SK-MEL-5 (cell line): ENCODE results near the gene NEDD8. TPM values are rescaled to one million over a fixed set of nuclear protein-coding genes. Genes with fewer than 3 reads are reported as not detected.

Experiments
- DNase-seq: peaks from one replicate; pipeline ENCODE4 v3.0.0-alpha.2; 2016; ENCODE audit warnings: low read depth, low spot score
- in situ Hi-C: cut with HindIII; loops from 2 replicates; pipeline ENCODE4 v1.10.0; 2016; ENCODE audit warnings: low sequenced_read_pairs, high pct_unique_total_duplicates, low pct_unique_long_range_greater_than_20kb
- small RNA-seq, 2 experiments: library from RNA; depleted of rRNA; stranded (forward); fragments of <200 nt; gene quantifications; one replicate each; pipeline ENCODE3, GENCODE V24; 2014
- total RNA-seq: library from RNA; depleted of rRNA; stranded (reverse); fragments of >200 nt; shearing (Covaris generic); gene quantifications from 2 replicates; pipeline ENCODE4 v1.2.3, GENCODE V29; 2014; rRNA removed

NEDD8 gene
- total RNA-seq, 1 experiment from 2014 or later: 249 TPM

DNA sequence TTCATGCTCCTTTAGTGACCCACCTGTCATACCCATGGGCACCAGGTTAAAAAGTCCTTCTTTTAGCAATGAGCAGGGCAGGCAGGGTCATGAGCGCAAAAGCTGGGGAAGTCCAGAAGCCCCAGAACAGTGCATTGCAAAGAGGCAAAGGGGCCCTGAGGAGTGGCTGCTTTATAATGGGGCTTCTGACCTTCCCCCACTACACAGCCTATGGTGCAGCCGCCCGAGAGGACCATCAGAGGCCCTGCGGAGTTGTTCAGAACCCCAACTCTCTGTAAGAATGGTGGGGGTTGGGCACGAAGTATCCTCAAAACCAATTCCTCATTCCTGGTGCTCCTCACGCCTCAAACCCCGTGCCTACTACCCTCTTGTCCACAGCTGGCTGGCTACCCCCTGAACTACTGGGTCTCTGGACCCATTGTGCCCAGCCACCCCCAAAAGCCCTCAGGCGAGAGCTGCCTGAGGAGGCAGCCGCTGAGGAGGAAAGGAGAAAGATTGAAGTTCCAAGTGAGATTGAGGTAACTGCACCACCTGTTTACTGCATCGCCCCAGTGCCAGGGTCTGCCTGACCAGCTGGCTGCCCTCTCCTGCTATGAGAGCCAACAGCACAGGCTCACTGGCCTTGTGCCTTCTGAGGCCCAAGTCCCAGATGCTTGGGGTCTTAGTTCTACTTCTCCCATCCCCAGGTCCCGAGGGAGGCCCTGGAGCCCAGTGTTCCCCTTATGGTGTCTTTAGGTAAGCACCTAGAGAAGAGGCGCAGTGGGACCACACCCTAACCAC is 53.6 kb downstream of the NEDD8 start:
- DNase-seq: no peak
- in situ Hi-C loops: no loop called here

DNA sequence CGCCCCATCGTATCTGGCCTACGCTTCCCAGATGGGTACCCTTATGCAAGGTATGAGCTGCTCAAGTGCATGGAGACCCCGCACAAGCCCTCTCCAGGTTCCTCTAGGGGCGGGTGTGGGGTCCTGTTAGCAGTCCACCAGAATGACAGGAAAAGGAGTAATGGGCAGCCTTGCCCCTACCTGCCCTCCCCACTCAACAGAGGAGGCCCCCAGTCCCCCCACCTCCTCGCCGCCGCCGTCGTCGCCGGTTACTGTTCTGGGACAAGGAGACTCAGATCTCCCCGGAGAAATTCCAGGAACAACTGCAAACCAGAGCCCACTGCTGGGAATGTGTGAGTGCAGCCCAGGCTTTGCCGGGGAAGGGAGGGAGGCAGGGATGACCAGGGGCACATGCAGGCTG is 54.3 kb downstream of the NEDD8 start:
- in situ Hi-C loops: no loop called here
- DNase-seq: no peak

- DNase-seq: no peak
- in situ Hi-C loops: no loop called here
These were observed 54.9 kb downstream of the NEDD8 start for GRCh38 chr14:24177041-24177825.

DNA sequence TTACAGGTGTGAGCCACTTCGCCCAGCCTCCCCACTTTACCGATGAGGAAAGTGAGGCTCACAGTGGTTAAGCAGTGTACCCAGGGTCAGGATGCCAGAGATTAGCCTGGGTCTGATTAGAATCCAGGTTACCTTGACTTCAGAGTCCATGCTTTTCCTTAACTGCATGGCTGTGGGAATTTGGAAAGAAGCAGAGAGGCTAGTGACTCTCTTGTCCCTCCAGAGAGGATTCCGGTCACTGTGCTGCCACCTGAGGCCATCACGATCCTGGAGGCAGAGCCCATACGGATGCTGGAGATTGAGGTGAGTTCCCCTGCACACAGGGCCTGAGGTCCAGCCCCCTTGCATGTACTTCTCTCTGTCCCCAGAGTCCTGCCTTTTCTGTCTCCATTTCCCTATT is 55.6 kb downstream of the NEDD8 start:
- in situ Hi-C loops: no loop called here
- DNase-seq: no peak

DNA sequence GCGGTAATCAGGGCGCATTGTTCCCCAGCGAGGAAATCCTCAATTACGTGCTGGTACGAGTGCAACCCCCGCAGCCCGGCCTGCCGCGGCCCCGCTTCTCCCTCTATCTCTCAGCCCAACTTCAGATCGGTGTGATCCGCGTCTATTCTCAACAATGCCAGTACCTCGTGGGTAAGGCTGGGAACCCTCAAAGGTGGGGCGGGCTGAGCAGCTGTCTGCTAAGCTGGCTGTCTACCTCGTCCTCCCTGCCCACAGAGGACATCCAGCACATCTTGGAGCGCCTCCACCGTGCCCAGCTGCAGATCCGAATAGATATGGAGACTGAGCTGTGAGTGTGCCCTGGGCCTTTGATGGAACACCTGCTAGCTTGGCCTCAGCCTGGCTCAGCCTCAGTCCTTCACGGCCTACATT is 59.3 kb downstream of the NEDD8 start:
- DNase-seq: no peak
- in situ Hi-C loops: no loop called here

DNA sequence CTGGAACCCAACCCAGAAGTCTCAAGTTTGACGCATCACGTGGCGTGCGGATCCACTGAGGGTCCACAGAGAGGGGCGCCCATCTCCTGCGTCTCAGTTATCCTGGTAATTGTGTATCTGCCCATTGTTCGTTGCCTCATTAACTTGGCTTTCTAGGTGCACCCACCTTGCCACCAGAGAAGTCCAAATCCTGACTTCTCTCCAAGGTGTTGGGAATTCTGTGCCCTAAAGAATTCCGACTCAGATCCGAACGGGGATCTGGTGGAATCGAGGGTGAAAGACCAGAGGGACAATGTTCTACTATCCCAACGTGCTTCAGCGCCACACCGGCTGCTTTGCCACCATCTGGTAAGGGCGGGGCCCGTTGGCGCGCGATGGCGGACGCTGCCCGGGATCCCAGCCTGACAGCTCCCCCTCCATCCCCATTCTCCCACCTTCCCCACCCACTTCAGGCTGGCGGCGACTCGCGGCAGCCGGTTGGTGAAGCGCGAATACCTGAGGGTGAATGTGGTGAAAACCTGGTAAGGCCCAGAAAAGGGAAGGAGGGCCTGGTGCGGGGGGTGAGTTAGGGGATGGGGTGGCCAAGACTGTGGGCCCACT is 59.8 kb downstream of the NEDD8 start:
- in situ Hi-C loops: no loop called here
- no peak for DNase-seq

DNA sequence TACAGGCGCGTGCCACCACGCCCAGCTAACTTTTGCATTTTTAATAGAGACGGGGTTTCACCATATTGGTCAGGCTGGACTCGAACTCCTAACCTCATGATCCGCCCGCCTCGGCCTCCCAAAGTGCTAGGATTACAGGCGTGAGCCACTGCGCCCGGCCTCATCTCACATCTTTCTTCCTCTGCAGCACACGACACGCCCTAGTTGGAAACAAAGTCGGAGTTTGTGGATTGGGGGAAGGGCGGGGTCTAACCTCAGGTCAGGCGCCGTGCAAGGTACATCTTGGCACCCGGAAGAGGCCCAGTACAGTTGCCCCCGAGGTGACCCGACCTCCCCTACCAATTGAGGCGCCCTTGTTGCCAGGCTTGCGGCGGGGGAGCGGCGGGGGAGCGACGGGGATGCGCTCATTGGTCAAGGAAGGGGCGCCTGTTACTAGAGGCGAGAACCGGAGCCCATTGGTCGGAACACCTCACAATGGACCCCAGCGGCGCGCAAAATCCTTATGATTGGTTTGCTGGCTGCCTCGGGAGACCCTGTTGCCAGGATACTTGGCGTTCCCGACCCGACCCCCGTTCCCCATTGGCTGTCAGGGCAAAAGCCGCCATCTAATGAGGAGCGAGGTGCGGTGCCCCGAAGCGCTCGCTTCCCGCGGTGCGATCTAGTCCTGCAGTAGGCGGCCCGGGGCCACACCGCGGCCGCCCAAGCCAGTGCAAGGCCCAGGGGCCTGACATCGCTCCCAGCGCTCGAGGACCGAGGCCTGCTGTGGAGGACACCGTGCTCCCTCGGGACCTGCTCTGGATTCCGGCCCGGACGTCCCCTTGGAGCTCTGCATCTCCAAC is 60.5 kb downstream of the NEDD8 start, which contains the start of gene REC8:
TSS of gene REC8 (plus strand) at position 659 of the 839 bp plus-strand sequence. CDS start 473 bp downstream, outside the sequence.
- DNase-seq: no peak
- in situ Hi-C loops: no loop called here

DNA sequence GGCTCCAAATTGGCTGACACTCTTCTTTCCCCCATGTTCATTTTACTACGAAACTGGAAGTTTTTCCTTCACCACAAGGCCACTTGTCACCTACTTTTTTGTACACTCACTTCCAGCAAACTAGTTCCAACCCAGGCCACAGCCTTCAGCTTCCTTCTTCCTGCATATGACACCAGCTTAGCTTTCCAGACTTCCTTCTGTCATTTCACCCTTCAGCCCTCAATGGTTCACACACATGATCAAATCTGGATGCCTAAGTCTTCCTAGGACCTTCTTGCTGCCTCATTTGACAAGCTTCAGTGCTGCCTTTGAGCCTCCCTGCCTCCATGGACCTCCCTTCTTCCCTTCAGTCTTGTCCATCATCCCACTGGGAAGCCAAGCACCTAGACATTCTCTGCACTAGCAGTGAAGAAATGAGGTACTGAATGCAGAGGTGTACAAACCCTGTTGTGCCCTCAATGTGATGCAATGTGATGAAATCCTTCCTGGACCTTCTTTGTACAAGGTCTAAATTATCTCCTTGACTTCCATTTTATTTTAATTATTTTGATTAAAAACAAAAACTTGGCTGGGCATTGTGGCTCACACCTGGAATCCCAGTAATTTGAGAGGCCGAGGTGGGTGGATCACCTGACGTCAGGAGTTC is 64.6 kb downstream of the NEDD8 start:
- in situ Hi-C loops: no loop called here
- DNase-seq: no peak

Small RNAs within 50 kb of the gene (small RNA-seq; reads per million reads assigned to genes)
- gene AL136295.4: 0 reads per million in 2 experiments
- gene CHMP4A: 0 reads per million in 2 experiments
- gene IPO4: 0.02 to 0.10 reads per million in 2 experiments
- 0 reads per million in 2 experiments for gene MDP1

Other genes with a start within 250 kb of the NEDD8 start
- 28.9 and 30.6 TPM in 2 replicates for gene DHRS4L2, start 243.4 kb downstream of the NEDD8 start, total RNA-seq
- 0.29 and 0.66 TPM in 2 replicates for gene CARMIL3, start 180.4 kb downstream of the NEDD8 start, total RNA-seq
- not detected in 2 replicates for gene CPNE6, start 160.8 kb downstream of the NEDD8 start, total RNA-seq
- 23.2 and 28.6 TPM in 2 replicates for gene PCK2, start 138.1 kb downstream of the NEDD8 start, total RNA-seq
- 43.7 and 49.5 TPM in 2 replicates for gene DCAF11, start 117.6 kb downstream of the NEDD8 start, total RNA-seq
- 2.5 and 2.6 TPM in 2 replicates for gene NRL, start 117.4 kb downstream of the NEDD8 start, total RNA-seq
- gene FITM1, start 101.7 kb downstream of the NEDD8 start, total RNA-seq: not detected in 2 replicates
- gene PSME1, start 96.2 kb downstream of the NEDD8 start, total RNA-seq: 92.6 and 105 TPM in 2 replicates
- 12.3 and 13.9 TPM in 2 replicates for gene EMC9, start 90.8 kb downstream of the NEDD8 start, total RNA-seq
- 174 and 203 TPM in 2 replicates for gene PSME2, start 85.8 kb downstream of the NEDD8 start, total RNA-seq
- gene RNF31, start 84.9 kb downstream of the NEDD8 start, total RNA-seq: 36.3 and 47.2 TPM in 2 replicates
- 24.2 and 34.1 TPM in 2 replicates for gene IRF9, start 71.1 kb downstream of the NEDD8 start, total RNA-seq
- 0.69 and 1.1 TPM in 2 replicates for gene REC8, start 60.3 kb downstream of the NEDD8 start, total RNA-seq
- 52.1 and 67.3 TPM in 2 replicates for gene IPO4, start 43.6 kb downstream of the NEDD8 start, total RNA-seq
- 56.9 and 57.5 TPM in 2 replicates for gene TM9SF1, start 36.9 kb downstream of the NEDD8 start, total RNA-seq
- gene TSSK4, start 26.7 kb downstream of the NEDD8 start, total RNA-seq: not detected in 2 replicates
- gene CHMP4A, start 18.9 kb downstream of the NEDD8 start, total RNA-seq: 42.2 and 44.2 TPM in 2 replicates
- 8.3 and 14.0 TPM in 2 replicates for gene MDP1, start 16.3 kb downstream of the NEDD8 start, total RNA-seq
- 48.3 and 56.3 TPM in 2 replicates for gene GMPR2, start 562 bp upstream of the NEDD8 start, total RNA-seq
- 37.8 and 43.1 TPM in 2 replicates for gene TINF2, start 10.3 kb upstream of the NEDD8 start, total RNA-seq
- gene TGM1, start 30.8 kb upstream of the NEDD8 start, total RNA-seq: 0.08 TPM in 1 of 2 replicates, not detected in the other
- 23.9 and 25.7 TPM in 2 replicates for gene RABGGTA, start 39.2 kb upstream of the NEDD8 start, total RNA-seq
- 0.82 and 3.8 TPM in 2 replicates for gene DHRS1, start 67.4 kb upstream of the NEDD8 start, total RNA-seq
- gene NOP9, start 67.5 kb upstream of the NEDD8 start, total RNA-seq: 22.9 and 25.1 TPM in 2 replicates
- 0.35 and 0.48 TPM in 2 replicates for gene CIDEB, start 75.6 kb upstream of the NEDD8 start, total RNA-seq
- gene LTB4R2, start 77.8 kb upstream of the NEDD8 start, total RNA-seq: 2.3 and 3.2 TPM in 2 replicates
- gene LTB4R, start 79.1 kb upstream of the NEDD8 start, total RNA-seq: 0.98 and 1.7 TPM in 2 replicates
- gene ADCY4, start 102.7 kb upstream of the NEDD8 start, total RNA-seq: not detected in 2 replicates
- not detected in 2 replicates for gene RIPK3, start 107.6 kb upstream of the NEDD8 start, total RNA-seq
- gene NFATC4, start 135.8 kb upstream of the NEDD8 start, total RNA-seq: 0.05 and 0.53 TPM in 2 replicates
- gene NYNRIN, start 166.6 kb upstream of the NEDD8 start, total RNA-seq: 0.05 TPM in 1 of 2 replicates, not detected in the other
- gene CBLN3, start 197.3 kb upstream of the NEDD8 start, total RNA-seq: 0.11 and 0.24 TPM in 2 replicates
- gene KHNYN, start 197.6 kb upstream of the NEDD8 start, total RNA-seq: 30.9 and 37.5 TPM in 2 replicates
- 6.2 and 12.5 TPM in 2 replicates for gene SDR39U1, start 210.4 kb upstream of the NEDD8 start, total RNA-seq